ENCODE results near the gene IFNGR1.

DNA sequence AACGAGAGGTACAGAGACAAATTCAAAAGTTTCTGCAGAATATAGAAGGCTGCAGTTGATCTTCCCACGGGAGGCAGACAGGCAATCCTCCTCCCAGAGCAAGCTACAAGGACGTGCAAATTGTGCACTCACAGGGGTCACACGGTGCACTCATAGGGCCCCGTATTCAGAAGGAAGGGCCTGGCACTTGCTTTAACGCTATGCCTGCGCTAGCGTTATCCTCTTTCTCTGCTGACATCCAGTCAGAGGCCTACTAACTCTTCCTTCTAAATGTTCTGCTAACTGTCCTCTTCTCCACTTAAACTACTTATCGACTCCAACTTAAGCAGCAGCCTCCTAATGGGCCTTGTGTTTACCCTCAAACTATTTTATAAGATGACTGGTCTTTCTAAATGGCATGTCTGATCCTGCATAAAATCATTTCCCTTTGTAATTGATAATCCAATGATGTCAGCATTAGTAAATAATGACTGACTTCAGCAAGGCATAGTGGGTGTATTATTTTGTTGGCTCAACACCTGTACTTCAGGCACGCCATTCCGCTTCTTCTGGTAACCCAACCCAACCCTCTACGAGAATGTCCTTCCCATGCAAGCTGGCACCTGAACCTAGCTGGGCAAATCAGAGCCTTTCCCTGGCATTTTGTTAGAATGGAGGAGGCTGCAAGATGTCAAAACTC is 2.2 kb downstream of the IFNGR1 start:
- TF ChIP-seq, protein P1, sequence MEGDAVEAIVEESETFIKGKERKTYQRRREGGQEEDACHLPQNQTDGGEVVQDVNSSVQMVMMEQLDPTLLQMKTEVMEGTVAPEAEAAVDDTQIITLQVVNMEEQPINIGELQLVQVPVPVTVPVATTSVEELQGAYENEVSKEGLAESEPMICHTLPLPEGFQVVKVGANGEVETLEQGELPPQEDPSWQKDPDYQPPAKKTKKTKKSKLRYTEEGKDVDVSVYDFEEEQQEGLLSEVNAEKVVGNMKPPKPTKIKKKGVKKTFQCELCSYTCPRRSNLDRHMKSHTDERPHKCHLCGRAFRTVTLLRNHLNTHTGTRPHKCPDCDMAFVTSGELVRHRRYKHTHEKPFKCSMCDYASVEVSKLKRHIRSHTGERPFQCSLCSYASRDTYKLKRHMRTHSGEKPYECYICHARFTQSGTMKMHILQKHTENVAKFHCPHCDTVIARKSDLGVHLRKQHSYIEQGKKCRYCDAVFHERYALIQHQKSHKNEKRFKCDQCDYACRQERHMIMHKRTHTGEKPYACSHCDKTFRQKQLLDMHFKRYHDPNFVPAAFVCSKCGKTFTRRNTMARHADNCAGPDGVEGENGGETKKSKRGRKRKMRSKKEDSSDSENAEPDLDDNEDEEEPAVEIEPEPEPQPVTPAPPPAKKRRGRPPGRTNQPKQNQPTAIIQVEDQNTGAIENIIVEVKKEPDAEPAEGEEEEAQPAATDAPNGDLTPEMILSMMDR (IDR thresholded peaks at IDR 0.05) = no peak
- TF ChIP-seq POLR2A (IDR thresholded peaks at IDR 0.05) = no peak

Data from uterus (tissue), 2 donors.